ENCODE results near the gene TAS2R13.

Gene TAS2R13, protein sequence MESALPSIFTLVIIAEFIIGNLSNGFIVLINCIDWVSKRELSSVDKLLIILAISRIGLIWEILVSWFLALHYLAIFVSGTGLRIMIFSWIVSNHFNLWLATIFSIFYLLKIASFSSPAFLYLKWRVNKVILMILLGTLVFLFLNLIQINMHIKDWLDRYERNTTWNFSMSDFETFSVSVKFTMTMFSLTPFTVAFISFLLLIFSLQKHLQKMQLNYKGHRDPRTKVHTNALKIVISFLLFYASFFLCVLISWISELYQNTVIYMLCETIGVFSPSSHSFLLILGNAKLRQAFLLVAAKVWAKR

DNA sequence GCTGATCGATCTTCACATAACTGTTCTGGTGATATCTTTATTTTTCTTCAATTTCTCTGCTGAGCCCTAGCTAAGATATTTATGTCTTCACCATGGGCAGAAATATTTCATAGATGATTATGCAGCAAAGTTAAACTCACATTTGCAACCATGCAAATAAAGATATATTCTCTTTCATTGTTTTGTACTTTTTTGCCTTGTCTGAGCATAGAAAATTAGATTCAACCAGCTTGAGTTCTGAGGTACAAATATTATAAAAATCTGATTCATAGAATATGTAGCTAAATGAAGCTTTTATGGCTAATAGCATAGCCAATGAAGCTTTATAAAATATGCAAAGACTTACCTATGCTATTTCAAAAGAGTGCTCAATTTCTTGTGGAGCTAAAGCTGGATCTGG is at the start of gene TAS2R13:
Gene TAS2R13 (minus strand): TSS at position 101 of the 400 bp plus-strand sequence. CDS start 264 bp downstream, outside the sequence.
- Histone ChIP-seq H3K4me1 (ENCODE audit: control insufficient read depth, insufficient read depth, low read length) (no peaks in the 10 kb centered on the region), H3K27me3 (ENCODE audit: control insufficient read depth in 1 of 2, insufficient read depth in 2 of 2, low read length in 2 of 2) (no peaks in the 10 kb centered on the region), H3K9ac (ENCODE audit: low read length in 2 of 2) (no peak within 1 kb of the TSS), H3K9me3 (ENCODE audit: control insufficient read depth in 2 of 2, low read length in 2 of 2) (peaks cover 0 to 7% of the 10 kb centered on the region in 2 donors), H3K4me3 (ENCODE audit: low read length in 2 of 2) (no peak within 1 kb of the TSS), H3K36me3 (ENCODE audit: control insufficient read depth in 2 of 2, insufficient read depth in 2 of 2, low read length in 2 of 2) (no peaks in the 10 kb centered on the region), H3K27ac (ENCODE audit: low read length) (no peak within 1 kb of the TSS)

DNA sequence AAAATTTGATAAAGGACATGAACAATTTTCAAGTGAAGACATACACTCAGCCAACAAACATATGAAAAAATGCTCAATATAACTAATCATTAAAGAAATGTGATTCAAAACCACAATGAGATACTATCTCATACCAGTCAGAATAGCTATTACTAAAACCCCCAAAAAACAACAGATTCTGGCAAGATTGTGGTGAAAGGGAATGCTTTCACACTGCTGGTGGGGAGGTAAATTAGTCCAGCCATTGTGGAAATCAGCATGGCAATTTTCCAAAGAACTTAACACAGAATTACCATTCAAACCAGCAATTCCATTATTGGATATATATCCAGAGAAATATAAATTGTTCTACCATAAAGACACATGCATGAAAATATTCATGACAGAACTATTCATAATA is 48.4 kb upstream of the TAS2R13 start:
- no peaks in the 10 kb centered on the region for H3K9me3 ChIP-seq (ENCODE audit: control insufficient read depth in 2 of 2, low read length in 2 of 2)
- H3K9ac ChIP-seq (ENCODE audit: low read length in 2 of 2): no peak overlapping the region
- no peaks in the 10 kb centered on the region for H3K27me3 ChIP-seq (ENCODE audit: control insufficient read depth in 1 of 2, insufficient read depth in 2 of 2, low read length in 2 of 2)
- no peak overlapping the region for H3K27ac ChIP-seq (ENCODE audit: low read length)
- no peak overlapping the region for H3K4me3 ChIP-seq (ENCODE audit: low read length in 2 of 2)
- H3K4me1 ChIP-seq (ENCODE audit: control insufficient read depth, insufficient read depth, low read length): no peaks in the 10 kb centered on the region
- H3K36me3 ChIP-seq (ENCODE audit: control insufficient read depth in 2 of 2, insufficient read depth in 2 of 2, low read length in 2 of 2): no peaks in the 10 kb centered on the region

DNA sequence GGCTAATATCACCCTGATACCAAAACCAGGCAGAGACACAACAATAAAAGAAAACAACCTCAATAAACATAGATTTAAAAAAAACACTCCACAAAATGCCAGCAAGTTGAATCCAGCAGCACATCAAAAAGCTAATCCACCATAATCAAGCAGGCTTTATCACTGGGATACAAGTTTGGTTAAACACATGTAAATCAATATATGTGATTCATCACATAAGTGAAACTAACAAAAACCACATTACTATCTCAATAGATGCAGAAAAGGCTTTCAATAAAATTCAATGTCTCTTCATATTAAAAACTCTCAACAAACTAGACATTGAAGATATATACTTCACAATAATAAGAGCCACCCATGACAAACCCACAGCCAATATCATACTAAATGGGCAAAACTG is 46.7 kb upstream of the TAS2R13 start:
- no peak overlapping the region for H3K27ac ChIP-seq (ENCODE audit: low read length)
- no peaks in the 10 kb centered on the region for H3K4me1 ChIP-seq (ENCODE audit: control insufficient read depth, insufficient read depth, low read length)
- no peak overlapping the region for H3K9ac ChIP-seq (ENCODE audit: low read length in 2 of 2)
- no peak overlapping the region for H3K4me3 ChIP-seq (ENCODE audit: low read length in 2 of 2)
- no peaks in the 10 kb centered on the region for H3K27me3 ChIP-seq (ENCODE audit: control insufficient read depth in 1 of 2, insufficient read depth in 2 of 2, low read length in 2 of 2)
- H3K36me3 ChIP-seq (ENCODE audit: control insufficient read depth in 2 of 2, insufficient read depth in 2 of 2, low read length in 2 of 2): no peaks in the 10 kb centered on the region
- no peaks in the 10 kb centered on the region for H3K9me3 ChIP-seq (ENCODE audit: control insufficient read depth in 2 of 2, low read length in 2 of 2)

GRCh38 chr12:10952645-10953044 is 43.3 kb upstream of the TAS2R13 start:
- Histone ChIP-seq H3K4me3 (ENCODE audit: low read length in 2 of 2) (no peak overlapping the region), H3K9ac (ENCODE audit: low read length in 2 of 2) (no peak overlapping the region), H3K27me3 (ENCODE audit: control insufficient read depth in 1 of 2, insufficient read depth in 2 of 2, low read length in 2 of 2) (no peaks in the 10 kb centered on the region), H3K36me3 (ENCODE audit: control insufficient read depth in 2 of 2, insufficient read depth in 2 of 2, low read length in 2 of 2) (no peaks in the 10 kb centered on the region), H3K27ac (ENCODE audit: low read length) (no peak overlapping the region), H3K4me1 (ENCODE audit: control insufficient read depth, insufficient read depth, low read length) (no peaks in the 10 kb centered on the region), H3K9me3 (ENCODE audit: control insufficient read depth in 2 of 2, low read length in 2 of 2) (no peaks in the 10 kb centered on the region)

DNA sequence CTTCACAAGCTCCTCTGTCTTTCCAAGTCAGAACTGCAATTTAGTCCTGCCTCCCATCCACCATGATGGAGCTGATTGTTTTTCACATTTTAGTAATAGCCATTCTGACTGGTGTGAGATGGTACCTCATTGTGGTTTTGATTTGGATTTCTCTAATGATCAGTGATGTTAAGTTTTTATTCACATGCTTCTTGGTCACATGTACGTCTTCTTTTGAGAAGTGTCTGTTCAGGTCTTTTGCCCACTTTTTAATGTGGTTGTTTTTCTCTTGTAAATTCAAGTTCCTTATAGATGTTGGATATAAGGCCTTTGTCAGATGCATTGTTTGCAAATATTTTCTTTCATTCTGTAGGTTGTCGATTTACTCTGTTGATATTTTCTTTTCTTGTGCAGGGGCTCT is 33.8 kb upstream of the TAS2R13 start:
- H3K4me1 ChIP-seq (ENCODE audit: control insufficient read depth, insufficient read depth, low read length): no peaks in the 10 kb centered on the region
- no peak overlapping the region for H3K9ac ChIP-seq (ENCODE audit: low read length in 2 of 2)
- H3K27me3 ChIP-seq (ENCODE audit: control insufficient read depth in 1 of 2, insufficient read depth in 2 of 2, low read length in 2 of 2): no peaks in the 10 kb centered on the region
- H3K9me3 ChIP-seq (ENCODE audit: control insufficient read depth in 2 of 2, low read length in 2 of 2): no peaks in the 10 kb centered on the region
- H3K27ac ChIP-seq (ENCODE audit: low read length): no peak overlapping the region
- H3K4me3 ChIP-seq (ENCODE audit: low read length in 2 of 2): no peak overlapping the region
- no peaks in the 10 kb centered on the region for H3K36me3 ChIP-seq (ENCODE audit: control insufficient read depth in 2 of 2, insufficient read depth in 2 of 2, low read length in 2 of 2)

- Histone ChIP-seq H3K27ac (ENCODE audit: low read length) (no peak overlapping the region), H3K4me1 (ENCODE audit: control insufficient read depth, insufficient read depth, low read length) (no peaks in the 10 kb centered on the region), H3K27me3 (ENCODE audit: control insufficient read depth in 1 of 2, insufficient read depth in 2 of 2, low read length in 2 of 2) (no peaks in the 10 kb centered on the region), H3K9me3 (ENCODE audit: control insufficient read depth in 2 of 2, low read length in 2 of 2) (no peaks in the 10 kb centered on the region), H3K9ac (ENCODE audit: low read length in 2 of 2) (no peak overlapping the region), H3K4me3 (ENCODE audit: low read length in 2 of 2) (no peak overlapping the region), H3K36me3 (ENCODE audit: control insufficient read depth in 2 of 2, insufficient read depth in 2 of 2, low read length in 2 of 2) (no peaks in the 10 kb centered on the region)
These were observed 32.7 kb upstream of the TAS2R13 start for GRCh38 chr12:10941916-10942607.

- Histone ChIP-seq H3K36me3 (ENCODE audit: control insufficient read depth in 2 of 2, insufficient read depth in 2 of 2, low read length in 2 of 2) (no peaks in the 10 kb centered on the region), H3K4me1 (ENCODE audit: control insufficient read depth, insufficient read depth, low read length) (no peaks in the 10 kb centered on the region), H3K4me3 (ENCODE audit: low read length in 2 of 2) (no peak overlapping the region), H3K9me3 (ENCODE audit: control insufficient read depth in 2 of 2, low read length in 2 of 2) (no peaks in the 10 kb centered on the region), H3K27me3 (ENCODE audit: control insufficient read depth in 1 of 2, insufficient read depth in 2 of 2, low read length in 2 of 2) (no peaks in the 10 kb centered on the region), H3K9ac (ENCODE audit: low read length in 2 of 2) (no peak overlapping the region), H3K27ac (ENCODE audit: low read length) (no peak overlapping the region)
These were observed 32.0 kb upstream of the TAS2R13 start for GRCh38 chr12:10941369-10941768.

DNA sequence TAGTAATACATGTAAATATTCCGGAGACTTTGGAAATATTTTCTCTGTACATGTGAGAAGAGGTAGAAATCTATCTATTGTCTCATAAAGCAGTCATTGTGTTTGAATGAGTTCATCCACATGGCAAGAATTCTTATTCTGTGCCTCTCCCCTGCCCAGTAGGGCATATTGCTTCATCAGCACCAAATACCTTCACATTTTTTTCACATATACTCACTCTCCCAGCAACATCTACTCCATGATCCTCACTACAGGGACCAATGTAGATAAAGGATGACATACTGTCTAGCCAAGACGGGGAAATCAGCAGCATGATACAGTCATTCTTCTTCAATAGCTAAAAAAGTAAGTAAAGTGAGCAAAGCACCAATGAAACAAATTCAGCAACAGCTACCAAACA is 31.0 kb upstream of the TAS2R13 start:
- Histone ChIP-seq H3K36me3 (ENCODE audit: control insufficient read depth in 2 of 2, insufficient read depth in 2 of 2, low read length in 2 of 2) (no peaks in the 10 kb centered on the region), H3K27ac (ENCODE audit: low read length) (no peak overlapping the region), H3K4me3 (ENCODE audit: low read length in 2 of 2) (no peak overlapping the region), H3K9me3 (ENCODE audit: control insufficient read depth in 2 of 2, low read length in 2 of 2) (no peaks in the 10 kb centered on the region), H3K4me1 (ENCODE audit: control insufficient read depth, insufficient read depth, low read length) (no peaks in the 10 kb centered on the region), H3K9ac (ENCODE audit: low read length in 2 of 2) (no peak overlapping the region), H3K27me3 (ENCODE audit: control insufficient read depth in 1 of 2, insufficient read depth in 2 of 2, low read length in 2 of 2) (no peaks in the 10 kb centered on the region)

GRCh38 chr12:10939163-10939562 is 29.8 kb upstream of the TAS2R13 start, which contains the start of gene TAS2R14:
Gene TAS2R14 (minus strand): TSS chr12:10939263. CDS start chr12:10939207, 56 bp downstream.
- H3K27ac ChIP-seq (ENCODE audit: low read length): no peak within 1 kb of the TSS
- no peak within 1 kb of the TSS for H3K4me3 ChIP-seq (ENCODE audit: low read length in 2 of 2)
- H3K4me1 ChIP-seq (ENCODE audit: control insufficient read depth, insufficient read depth, low read length): no peaks in the 10 kb centered on the region
- H3K9ac ChIP-seq (ENCODE audit: low read length in 2 of 2): no peak within 1 kb of the TSS
- H3K9me3 ChIP-seq (ENCODE audit: control insufficient read depth in 2 of 2, low read length in 2 of 2): no peaks in the 10 kb centered on the region
- no peaks in the 10 kb centered on the region for H3K27me3 ChIP-seq (ENCODE audit: control insufficient read depth in 1 of 2, insufficient read depth in 2 of 2, low read length in 2 of 2)
- no peaks in the 10 kb centered on the region for H3K36me3 ChIP-seq (ENCODE audit: control insufficient read depth in 2 of 2, insufficient read depth in 2 of 2, low read length in 2 of 2)

DNA sequence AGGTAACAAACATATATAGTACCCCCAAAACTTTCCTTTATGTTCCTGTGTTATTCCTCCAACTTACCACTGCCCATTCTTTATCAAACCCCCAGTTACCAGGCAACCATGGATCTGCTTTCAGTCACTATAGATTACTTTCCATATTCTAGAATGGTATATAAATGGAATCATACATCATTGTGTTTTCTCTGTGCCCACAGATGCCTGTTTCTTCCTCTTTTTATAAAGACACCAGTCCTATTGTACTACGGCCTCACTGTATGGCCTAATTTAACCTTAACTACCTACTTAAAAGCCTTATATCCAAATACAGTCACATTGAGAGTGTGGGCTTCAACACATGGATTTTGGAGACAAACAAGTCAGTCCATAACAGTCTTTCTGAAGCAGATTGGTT is 27.1 kb upstream of the TAS2R13 start:
- no peak overlapping the region for H3K4me3 ChIP-seq (ENCODE audit: low read length in 2 of 2)
- no peaks in the 10 kb centered on the region for H3K36me3 ChIP-seq (ENCODE audit: control insufficient read depth in 2 of 2, insufficient read depth in 2 of 2, low read length in 2 of 2)
- H3K27ac ChIP-seq (ENCODE audit: low read length): no peak overlapping the region
- H3K4me1 ChIP-seq (ENCODE audit: control insufficient read depth, insufficient read depth, low read length): no peaks in the 10 kb centered on the region
- H3K9me3 ChIP-seq (ENCODE audit: control insufficient read depth in 2 of 2, low read length in 2 of 2): no peaks in the 10 kb centered on the region
- H3K9ac ChIP-seq (ENCODE audit: low read length in 2 of 2): no peak overlapping the region
- no peaks in the 10 kb centered on the region for H3K27me3 ChIP-seq (ENCODE audit: control insufficient read depth in 1 of 2, insufficient read depth in 2 of 2, low read length in 2 of 2)

- H3K27ac ChIP-seq (ENCODE audit: low read length): no peak within 1 kb of the TSS
- no peaks in the 10 kb centered on the region for H3K27me3 ChIP-seq (ENCODE audit: control insufficient read depth in 1 of 2, insufficient read depth in 2 of 2, low read length in 2 of 2)
- H3K4me1 ChIP-seq (ENCODE audit: control insufficient read depth, insufficient read depth, low read length): no peaks in the 10 kb centered on the region
- no peaks in the 10 kb centered on the region for H3K36me3 ChIP-seq (ENCODE audit: control insufficient read depth in 2 of 2, insufficient read depth in 2 of 2, low read length in 2 of 2)
- H3K9ac ChIP-seq (ENCODE audit: low read length in 2 of 2): no peak within 1 kb of the TSS
- H3K4me3 ChIP-seq (ENCODE audit: low read length in 2 of 2): no peak within 1 kb of the TSS
- H3K9me3 ChIP-seq (ENCODE audit: control insufficient read depth in 2 of 2, low read length in 2 of 2): no peaks in the 10 kb centered on the region
These were observed 19.5 kb upstream of the TAS2R13 start, which contains the start of gene PRH2 for GRCh38 chr12:10928746-10929286. Gene PRH2 (plus strand): TSS chr12:10929236. CDS start chr12:10929274, 38 bp downstream.

All from stomach smooth muscle (tissue), 2 donors.